GM15510 (cell line): Measurements from ENCODE around the gene BNIP5.

Source experiments
- POLR2A ChIP-seq: IDR thresholded peaks from 3 replicates; pipeline ENCODE4 v1.6.1; 2011; ENCODE audit warnings: borderline replicate concordance; ENCODE audit not compliant: insufficient read length; ENCODE audit errors: extremely low read depth

Gene BNIP5

GRCh38 chr6:36323062-36323461 is 13.6 kb downstream of the BNIP5 start:
- TF ChIP-seq POLR2A = no peak

GRCh38 chr6:36322591-36322990 is 14.1 kb downstream of the BNIP5 start:
- no peak for TF ChIP-seq POLR2A

DNA sequence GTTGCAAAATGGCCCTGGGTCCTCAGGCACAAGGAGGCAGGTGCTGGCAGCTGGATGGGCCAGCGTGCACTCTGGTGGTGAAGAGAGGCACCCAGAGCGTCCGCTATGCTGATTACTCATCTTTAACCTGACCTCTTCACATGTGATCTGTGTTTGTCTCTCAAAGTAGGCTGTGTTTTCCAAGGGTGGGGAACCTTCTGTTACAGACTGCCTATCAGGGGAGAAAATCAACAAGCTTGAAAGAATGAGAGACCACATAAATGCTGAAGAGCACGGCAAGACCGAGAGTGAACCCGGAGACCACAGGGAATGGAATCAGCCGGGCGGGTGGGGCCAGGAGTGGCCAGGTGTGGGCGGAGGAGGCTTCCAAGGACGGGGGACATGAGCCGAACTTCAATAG is 16.2 kb downstream of the BNIP5 start:
- TF ChIP-seq POLR2A = no peak

DNA sequence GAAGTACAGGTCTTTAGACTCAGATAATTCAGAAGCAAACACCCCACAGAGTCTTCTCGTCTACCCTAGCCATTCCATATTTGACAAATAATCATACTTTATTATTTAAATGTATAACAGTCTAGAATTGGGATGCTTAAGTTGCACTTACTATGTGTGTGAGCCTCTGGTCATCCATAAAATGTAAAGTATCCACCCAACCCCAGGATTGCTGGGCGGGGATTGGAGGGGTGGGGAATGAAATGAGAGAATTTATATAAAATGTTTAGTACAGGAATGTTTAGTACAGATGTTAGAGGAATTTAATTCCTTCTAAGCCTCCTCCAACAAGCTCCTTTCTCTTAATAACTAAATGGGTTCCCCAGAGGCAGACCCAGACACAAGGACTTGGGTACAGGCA is 16.9 kb downstream of the BNIP5 start:
- no peak for TF ChIP-seq POLR2A

GRCh38 chr6:36319436-36319762 is 17.3 kb downstream of the BNIP5 start:
- no peak for TF ChIP-seq POLR2A

- no peak for TF ChIP-seq POLR2A
Measured at GRCh38 chr6:36318690-36319435, 17.8 kb downstream of the BNIP5 start.

GRCh38 chr6:36317623-36318022 is 19.1 kb downstream of the BNIP5 start:
- no peak for TF ChIP-seq POLR2A

DNA sequence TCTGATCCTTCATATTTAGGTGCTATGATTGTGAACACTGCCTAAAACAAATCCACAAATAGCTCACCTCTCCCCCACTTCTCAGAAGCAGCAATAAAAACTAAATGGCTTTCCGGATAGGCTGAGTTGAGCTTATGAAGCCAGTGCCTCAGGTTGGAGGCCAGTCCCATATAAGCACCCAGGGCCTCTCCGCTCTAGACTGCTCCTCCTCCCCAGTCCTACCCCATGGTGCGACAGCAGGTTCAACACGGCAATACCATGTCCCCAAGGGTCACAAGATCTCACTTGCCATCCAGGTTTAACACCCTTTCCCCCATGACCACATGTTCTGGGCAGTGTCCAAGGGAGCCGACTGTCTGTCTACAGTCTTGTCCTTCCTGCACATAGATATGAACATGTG is 20.8 kb downstream of the BNIP5 start:
- no peak for TF ChIP-seq POLR2A

- TF ChIP-seq POLR2A = no peak
Measured at GRCh38 chr6:36314221-36315014, 22.3 kb downstream of the BNIP5 start.

DNA sequence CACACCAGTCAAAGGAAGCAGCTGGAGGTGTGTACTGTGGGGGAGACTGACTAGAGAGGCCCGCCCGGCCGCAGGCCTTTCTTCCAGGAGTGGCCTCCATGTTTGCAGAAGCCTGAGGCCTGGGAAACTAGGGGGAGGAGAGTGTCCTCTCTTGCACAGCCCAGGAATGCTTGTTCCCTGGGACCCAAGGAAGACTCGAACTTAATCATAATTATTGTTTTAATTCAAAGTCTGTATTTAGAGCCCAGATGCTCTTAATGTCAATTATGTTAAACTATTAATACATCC is 23.1 kb downstream of the BNIP5 start:
- no peak for TF ChIP-seq POLR2A

- no peak for TF ChIP-seq POLR2A
Measured at GRCh38 chr6:36312854-36313648, 23.6 kb downstream of the BNIP5 start.

GRCh38 chr6:36309900-36310299 is 26.8 kb downstream of the BNIP5 start:
- TF ChIP-seq POLR2A = no peak

DNA sequence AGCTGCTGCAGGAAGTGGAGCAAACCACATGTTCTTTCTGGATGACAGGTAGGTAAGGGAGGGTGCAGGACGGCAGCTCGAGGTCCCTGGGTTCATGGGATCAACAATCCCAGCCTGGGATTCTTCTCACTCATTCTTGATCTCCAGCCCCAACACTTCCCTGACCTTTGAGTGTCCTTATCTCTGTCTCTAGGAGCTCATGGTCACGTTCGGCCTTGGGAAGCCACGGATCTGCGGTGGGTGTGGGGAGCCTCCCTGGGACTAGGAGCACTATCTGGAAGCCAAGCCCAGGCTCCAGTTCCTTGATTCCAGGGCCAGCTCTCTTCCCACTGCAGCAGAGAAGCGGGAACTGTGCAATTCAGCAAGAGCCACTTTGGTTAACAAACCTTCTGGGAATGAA is 27.5 kb downstream of the BNIP5 start:
- no peak for TF ChIP-seq POLR2A

GRCh38 chr6:36308514-36308913 is 28.2 kb downstream of the BNIP5 start:
- TF ChIP-seq POLR2A = no peak

- TF ChIP-seq POLR2A = no peak
Measured at GRCh38 chr6:36306375-36306774, 30.3 kb downstream of the BNIP5 start.
